Globus pallidus (tissue), 1 donor: ENCODE measurements around the gene SLC44A3.

Experiments used
- DNase-seq: peaks from one replicate; pipeline ENCODE4 v3.0.0-alpha.2; 2015; ENCODE audit warnings: low spot score

The SLC44A3 gene, protein sequence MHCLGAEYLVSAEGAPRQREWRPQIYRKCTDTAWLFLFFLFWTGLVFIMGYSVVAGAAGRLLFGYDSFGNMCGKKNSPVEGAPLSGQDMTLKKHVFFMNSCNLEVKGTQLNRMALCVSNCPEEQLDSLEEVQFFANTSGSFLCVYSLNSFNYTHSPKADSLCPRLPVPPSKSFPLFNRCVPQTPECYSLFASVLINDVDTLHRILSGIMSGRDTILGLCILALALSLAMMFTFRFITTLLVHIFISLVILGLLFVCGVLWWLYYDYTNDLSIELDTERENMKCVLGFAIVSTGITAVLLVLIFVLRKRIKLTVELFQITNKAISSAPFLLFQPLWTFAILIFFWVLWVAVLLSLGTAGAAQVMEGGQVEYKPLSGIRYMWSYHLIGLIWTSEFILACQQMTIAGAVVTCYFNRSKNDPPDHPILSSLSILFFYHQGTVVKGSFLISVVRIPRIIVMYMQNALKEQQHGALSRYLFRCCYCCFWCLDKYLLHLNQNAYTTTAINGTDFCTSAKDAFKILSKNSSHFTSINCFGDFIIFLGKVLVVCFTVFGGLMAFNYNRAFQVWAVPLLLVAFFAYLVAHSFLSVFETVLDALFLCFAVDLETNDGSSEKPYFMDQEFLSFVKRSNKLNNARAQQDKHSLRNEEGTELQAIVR

DNA sequence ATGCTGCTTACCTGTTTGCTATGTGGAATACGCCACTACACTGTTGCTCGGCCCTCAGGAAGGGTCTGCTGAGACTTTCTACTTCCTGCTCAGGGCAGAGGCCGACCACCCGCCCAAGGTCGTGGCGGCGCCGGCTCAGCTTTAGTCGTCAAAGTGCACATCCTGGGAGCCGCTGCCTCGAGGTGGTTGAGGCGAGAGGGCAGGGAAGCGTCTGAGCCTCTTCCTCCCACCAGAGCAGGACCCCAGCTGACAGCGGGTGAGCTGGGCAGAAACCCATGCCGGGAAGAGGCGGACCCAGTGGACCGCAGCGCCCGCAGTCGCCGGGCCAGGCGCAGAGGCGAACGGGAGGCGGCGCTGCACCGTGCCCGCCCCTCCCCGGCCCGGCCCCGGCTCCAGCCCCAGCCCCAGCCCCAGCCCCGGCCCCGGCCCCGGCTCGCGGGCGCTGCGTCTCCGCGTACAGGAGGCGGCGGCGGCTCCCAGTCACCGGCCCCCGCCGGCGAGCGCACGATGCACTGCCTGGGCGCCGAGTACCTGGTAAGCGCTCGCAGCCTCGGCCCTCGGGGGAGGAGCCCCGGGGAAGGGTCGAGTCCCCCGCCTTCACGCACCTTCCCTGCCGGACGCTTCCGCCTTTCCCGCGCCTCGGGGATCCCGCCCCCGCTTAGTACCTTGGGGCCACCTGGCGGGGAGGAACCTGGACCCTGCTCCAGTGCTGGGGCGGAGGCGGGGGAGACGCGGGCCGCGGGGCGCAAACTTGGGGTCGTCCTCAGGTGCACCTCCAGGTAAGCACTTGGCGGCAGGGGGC is at the start of gene SLC44A3:
SLC44A3 (plus strand) TSS at position 413 of the 802 bp plus-strand sequence; CDS start at position 508, 95 bp downstream.
- no peak for DNase-seq

DNA sequence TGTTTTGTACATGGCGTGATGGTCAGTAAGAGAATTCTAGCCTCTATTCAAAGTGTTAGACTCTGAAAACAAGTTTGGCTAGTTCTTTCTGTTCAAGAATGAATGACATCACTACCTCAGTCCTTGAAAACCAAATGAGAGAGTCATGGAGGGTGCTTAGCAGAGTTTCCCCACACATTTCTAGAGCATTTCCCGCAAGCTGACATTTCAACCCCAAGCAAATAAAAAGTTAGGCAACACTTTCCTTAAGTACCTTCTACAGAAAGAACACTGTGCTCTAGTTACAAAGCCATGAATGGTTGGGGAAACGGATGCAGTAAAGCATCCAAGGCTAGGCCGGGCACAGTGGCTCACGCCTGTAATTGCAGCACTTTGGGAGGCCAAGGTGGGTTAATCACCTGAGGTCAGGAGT is 47.9 kb upstream of the SLC44A3 start:
- DNase-seq = no peak

DNA sequence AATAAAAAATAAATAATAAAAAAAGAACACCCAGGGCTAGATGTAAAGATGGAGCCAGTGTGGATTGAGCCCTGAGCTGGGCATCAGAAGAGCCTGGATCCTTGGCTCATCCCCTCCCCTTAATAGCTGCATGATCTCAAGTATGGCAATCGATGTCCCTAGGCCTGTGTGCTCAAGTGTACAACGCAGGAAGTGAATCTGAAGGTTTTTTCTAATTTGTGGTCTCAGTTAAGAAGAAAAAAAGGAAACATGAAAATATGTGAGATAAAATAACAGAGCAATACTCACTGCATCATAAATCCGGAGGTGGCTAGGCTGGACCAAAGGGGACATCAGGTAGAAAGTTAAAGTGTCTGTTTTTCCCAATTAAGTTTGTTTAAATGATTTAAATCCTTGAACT is 47.3 kb upstream of the SLC44A3 start:
- no peak for DNase-seq

DNA sequence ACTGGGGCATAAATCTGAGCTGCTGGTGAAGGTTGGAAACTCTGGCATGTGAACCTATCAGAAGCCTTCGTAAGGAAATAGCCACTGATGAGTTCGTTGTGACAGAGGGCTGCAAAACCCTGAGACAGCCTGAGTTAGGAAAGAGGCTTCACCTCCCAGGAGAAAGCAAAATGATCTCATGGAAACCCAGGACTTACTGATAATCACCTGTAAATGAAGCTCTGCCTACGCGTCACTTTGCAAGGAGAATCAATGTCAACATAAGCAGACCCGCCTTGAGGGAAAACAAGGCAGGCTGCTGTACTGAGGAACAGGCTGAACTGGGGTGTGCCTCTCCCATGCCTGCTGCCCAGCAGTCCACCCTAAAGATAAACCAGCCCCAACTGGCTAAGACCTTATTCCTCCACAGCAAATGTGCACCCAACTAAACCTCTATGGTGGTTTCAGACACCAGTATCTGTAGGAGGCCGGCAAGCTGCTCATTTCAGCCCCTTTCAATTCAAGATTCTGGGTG is 46.8 kb upstream of the SLC44A3 start:
- no peak for DNase-seq

DNA sequence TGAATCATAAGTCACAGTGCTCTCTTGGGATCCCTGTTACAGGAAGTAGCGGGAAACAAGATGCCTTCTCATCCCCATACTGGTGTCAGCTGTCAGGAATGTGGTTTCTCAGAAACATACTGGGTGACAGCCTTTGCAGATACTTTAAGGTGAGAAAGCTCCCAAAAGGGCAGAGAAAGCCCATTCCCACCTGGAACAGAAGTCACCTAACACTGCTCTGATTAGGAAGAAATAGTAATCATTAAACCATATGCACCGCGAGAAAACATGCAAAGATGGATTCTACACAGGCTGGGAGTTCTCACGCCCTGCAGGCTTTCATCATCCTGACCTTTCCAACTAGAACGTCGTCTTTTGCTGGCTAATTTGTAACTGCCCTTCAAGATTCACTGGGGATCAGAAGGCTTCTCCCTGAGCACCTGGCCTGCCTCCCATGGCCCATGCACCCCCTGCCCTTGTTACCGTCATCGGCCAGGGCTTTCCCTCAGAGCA is 46.2 kb upstream of the SLC44A3 start:
- no peak for DNase-seq

DNA sequence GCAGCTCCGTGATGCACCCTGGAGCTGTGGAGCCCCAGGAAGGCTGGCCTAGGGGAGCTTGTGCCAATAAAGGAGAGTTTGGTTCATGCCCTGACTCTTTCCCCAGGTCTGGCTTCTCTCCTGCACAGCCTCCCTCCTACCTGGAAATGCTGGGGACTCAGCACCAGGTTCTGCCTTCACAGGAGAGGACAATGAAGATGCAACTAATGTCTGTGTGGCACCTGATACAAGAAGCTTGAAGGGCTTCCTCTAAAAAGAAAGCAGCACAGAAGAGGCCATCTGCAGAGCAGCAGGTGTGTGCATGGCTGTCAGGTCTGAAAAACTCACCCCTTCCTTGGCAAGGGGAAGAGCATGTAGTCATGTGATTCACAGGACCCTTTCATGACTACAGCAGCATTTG is 43.7 kb upstream of the SLC44A3 start:
- DNase-seq = no peak

DNA sequence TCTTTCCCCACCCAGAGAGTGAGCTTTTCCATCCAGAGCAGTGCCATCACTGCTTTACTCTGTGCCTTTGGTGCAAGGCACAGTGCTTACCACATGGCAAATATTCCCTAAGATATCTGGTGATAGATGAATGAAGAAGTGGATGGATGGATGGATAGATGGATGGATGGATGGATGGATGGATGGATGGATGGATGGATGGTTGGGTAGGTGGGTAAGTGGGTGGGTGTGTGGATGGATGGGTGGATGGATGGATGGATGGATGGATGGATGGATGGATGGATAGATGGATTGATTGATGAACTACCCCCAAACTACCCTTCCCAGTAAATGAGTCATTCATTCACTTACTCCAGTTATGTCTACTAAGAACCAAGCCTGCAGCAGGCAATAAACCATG is 42.9 kb upstream of the SLC44A3 start:
- no peak for DNase-seq

DNA sequence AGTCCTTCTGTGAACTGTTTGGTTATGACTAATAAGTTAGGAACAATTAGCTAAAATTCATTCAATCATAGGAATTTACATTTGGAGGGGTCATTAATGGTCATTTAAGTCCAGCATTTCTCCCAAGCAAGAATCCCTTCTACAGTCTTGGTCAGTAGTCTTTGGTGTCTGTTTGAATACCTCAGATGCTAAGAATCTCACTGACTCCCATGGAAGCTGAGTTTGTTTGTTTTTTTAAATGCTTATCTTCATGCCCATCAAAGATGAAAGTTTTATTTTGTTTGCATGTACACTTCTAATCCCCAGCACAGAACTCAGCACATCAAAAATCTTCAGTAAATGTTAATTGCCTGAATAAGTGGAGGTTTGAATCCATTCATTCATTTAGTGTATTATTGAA is 41.3 kb upstream of the SLC44A3 start:
- DNase-seq = no peak

DNA sequence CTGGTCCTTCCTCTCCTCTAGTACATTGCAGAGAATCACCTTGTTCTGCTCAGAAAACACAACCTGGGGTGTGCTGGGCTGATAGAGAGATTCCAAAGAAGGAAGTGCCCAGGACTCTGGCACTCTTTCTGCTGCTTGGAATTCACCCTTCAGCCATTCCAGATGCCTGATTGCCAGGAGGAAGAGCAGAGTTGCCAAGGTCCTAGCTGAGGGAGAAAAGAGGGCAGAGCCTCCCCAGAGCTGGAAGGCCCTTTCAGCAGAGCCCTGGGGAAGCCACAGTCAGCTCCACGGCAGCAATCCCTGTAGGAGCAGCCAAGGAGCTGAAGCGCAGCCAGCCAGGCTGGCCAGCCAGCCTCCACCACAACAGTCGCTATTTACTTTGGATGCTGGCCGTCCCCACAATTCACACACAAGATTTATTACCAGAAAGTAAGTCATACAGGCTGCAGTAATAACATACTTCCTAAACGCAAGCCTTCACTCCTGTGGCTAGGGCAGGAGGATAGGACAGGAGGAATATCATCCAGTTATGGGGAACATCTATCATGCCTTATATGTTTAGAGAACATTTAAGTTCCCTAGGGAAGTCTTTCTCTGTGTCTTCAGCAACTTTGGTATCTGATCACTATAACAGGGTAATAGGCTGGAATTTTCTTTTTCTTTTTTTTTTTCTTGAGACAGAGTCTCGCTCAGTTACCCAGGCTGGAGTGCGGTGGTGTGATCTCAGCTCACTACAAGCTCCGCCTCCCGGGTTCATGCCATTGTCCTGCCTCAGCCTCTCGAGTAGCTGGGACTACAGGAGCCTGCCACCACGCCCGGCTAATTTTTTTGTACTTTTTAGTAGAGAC is 36.6 kb upstream of the SLC44A3 start:
- peak; percentile 53 for DNase-seq

DNA sequence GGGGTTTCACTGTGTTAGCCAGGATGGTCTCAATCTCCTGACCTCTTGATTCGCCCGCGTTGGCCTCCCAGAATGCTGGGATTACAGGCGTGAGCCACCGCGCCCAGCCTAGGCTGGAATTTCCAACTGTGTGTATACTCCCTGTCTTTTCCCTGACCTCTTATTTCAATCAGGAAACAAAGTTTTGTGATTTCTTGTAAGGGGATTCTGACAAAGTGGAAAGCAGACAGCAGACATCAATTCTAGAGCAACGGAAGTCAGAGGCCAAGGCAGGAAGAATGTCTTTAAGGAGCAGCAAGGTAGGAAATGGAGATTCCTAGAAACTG is 36.0 kb upstream of the SLC44A3 start:
- no peak for DNase-seq

DNA sequence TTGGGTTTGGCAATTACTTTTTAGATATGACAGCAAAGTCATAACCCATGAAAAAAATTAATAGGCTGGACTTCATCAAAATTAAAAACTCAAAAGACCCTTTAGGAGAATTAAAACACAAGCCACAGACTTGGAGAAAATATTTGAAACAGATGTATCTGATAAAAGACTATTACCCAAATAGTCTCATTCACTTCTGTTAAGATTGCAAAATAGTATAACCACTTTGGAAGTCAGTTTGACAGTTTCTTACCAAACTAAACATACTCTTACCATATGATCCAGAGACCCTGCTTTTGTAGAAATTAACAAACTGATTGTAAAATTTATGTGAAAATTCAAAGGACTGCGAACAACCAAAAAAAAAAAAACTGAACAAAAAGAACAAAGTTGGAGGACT is 32.5 kb upstream of the SLC44A3 start:
- no peak for DNase-seq

DNA sequence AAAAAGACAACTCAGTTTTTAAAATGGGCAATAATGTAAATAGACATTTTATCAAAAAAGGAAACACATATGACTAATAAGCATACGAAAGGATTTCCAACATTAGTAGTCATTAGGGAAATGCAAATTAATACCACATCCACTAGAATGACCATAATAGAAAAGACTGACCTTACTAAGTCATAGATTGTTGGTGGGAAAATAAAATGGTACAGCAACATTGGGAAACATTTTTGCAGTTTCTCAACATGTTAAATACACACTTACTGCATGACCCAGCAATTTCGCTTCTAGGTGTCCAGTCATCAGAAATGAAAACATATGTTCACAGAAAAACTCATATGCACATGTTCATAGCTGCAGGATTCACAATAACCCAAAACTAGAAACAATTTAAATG is 29.9 kb upstream of the SLC44A3 start:
- no peak for DNase-seq

DNA sequence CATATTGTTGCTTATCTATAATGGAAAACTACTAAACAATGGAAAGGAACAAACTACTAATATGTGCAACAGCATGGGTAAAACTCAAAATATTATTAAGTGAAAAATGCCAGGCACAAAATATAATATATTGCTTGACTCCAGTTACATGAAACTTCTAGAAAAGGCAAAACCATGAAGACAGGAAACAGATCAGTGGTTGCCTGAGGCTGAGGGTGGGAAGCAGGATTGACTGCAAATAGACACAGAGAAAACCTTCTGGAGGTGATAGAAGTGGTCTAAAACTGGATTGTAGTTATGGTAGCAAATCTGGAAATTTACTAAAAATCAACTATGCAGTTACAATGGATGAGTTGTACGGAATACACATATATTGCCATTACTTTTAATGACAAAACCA is 29.5 kb upstream of the SLC44A3 start:
- no peak for DNase-seq

DNA sequence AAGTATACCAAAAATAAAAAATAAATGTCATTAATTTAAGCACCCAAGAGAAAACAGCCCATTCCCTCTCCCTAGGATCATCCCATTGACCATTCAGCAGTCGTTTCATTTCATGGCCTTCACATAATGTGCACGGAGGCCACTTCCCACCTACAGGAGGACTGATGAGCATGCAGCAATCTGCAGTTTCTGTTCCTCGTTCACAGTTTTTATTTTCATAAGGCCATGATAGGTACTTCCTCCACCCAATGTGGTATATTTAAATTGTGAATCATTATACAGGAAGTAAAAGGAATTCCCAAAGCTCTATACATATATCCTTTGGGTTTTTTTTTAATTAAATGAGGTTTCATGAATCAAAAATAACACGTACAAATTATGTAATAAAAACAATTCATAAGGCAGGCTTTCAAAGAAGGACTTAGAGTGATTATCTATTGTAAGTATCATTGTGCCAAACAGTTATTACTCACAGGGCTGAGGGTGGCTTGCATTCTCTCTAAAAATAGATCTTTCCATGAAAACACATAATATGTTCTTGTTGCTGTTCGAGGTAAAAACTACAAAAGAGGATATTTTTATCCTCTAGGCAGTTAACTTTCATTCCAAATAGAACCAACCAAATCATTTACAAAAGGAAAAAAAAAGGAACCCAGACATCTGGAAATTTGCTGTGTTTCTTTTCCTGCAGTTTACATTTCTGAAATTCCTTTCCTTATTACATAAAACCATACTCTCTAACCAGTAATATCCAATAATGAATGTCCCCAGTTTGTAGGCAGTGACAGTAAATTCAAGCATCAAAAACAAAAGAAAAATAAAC is 27.5 kb upstream of the SLC44A3 start:
- no peak for DNase-seq

DNA sequence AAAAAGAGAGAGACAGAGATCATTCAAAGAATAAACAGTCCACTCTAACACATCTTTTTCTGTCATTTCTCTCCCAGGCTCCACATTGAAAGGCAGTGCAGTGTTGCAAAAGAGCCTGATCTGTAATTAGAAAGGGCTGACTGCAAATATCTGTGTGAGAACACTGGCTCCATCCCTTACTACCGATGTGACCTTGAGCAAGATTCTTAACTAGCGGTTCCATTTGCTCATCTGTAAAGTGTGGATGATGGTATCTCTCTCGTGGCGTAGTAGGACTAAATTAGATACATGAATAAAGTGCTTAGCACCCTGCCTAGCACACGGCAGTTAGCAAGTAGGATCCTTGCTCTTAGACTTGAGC is 26.9 kb upstream of the SLC44A3 start:
- no peak for DNase-seq

DNA sequence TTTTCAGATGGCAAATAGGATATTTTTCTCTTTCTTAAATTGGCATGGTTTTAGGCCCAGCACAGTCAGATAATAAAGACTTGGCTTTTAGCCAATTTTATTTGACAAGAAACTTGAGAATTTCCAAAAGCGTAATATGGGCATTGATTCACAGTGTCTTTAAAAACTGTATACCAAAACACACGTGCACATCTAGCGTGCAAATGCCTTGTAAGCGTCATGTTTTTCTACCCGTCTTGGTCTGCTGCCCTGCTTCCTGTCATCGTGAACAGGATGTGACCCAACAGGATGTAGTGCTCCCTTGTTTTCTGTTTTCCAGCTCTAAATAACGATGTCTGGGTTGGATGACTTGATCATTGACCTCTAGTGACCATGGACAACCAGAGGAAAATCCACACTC is 24.7 kb upstream of the SLC44A3 start:
- no peak for DNase-seq

DNA sequence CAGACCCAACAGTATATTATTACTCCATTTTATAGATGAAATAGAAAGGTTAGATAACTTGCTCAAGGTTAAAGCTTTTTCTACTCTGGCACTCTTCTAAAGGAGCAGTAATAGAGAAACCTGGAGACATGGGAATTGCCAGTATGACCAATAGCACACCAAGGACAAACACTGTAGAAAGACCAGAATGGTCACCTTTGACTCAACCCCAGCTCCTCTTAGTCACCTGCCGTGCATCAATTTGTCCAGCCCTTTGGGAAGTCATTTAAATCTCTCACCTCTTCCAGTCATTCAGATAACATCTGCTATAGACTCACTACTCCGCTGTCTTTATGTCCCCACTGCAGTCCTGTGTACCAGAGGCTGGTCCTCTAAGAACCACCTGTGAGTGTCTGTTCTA is 23.9 kb upstream of the SLC44A3 start:
- DNase-seq = no peak

DNA sequence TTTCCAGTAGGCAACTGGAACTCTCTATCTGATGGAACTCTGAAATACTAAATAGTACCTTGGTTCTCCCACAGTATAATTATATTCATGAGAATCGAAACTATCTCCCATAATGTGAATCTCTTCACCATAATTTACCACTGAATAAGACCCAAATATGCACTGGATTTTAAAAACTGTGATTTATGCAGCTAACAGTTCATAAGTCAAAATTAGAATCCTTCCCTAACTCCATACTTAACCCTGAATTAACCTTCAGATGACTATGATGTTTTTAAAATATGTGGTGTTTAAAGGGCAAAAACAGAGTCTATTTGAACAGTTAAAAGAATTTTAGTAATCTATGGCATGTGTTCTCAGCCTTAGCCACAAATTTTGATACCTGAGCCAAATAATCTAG is 22.9 kb upstream of the SLC44A3 start:
- no peak for DNase-seq

DNA sequence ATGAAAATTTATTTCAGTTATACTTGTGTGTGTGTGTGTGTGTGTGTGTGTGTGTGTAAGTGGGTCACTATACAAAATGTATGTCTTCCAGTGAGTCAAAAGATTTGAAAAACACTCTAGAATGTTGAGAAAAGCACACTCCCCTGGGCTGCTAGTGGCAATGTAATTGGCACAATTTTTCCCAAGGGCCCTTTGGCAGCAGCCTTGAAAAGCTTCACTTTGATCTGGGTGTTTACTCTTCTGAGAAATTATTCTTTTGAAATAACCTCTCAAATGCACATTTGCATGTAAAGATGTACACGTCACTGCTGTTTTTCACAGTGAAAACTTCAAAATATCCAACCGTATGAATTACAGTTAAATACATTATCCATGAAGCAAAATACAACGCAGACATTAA is 22.1 kb upstream of the SLC44A3 start:
- no peak for DNase-seq

DNA sequence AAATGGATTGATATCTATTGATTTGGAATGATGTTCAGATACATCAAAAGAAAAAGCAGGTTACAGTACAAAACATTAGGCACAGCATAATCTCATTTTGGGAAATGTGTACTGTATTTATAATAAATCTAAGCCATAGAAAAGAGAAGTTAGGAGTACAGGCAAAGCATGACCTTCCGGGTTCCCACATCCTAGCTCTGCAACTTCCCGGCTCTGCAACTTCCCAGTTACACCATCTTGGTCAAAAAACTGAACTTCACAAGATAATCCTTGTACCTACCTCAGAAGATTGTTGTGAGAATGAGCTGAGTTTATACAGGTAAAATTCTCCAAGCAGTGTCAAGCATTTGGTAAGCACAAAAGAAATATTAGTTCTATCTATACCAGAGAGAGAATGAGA is 21.7 kb upstream of the SLC44A3 start:
- no peak for DNase-seq

DNA sequence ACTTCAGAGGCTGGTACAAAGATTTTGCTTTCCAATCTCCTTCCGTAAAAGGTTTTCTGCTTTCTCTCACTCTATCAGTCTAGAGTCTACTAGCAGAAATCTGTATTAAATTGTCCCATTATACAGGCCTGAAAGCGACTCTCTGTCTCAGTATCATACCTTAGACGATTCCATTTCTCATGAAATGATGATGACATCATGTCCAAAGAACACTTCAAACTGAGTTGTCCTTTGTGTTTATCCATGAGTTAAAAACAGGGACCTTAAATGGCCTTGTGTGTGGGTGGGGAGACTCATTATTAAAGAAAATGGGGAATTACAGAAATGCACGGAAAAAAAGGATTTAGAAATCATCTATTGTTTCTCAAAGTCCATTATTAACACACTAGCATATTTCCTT is 21.0 kb upstream of the SLC44A3 start:
- DNase-seq = no peak
